CD4-positive, alpha-beta T cell treated with Interleukin-2 at 100 ng/mL for 4 hours (primary cell): Measurements from ENCODE around the gene DDN.
A peak's percentile ranks its signal among the peaks of the same experiment; 100 is the strongest.

Experiments used
- DNase-seq: peaks from one replicate; pipeline ENCODE4 v3.0.0-alpha.2; 2020; ENCODE audit warnings: low spot score

DDN gene

GRCh38 chr12:48999371-49000131 is at the start of gene DDN:
Gene DDN, minus strand, starts transcription at chr12:48999375. Its CDS starts 88 bp downstream, at chr12:48999287.
- DNase-seq: peak; percentile 30

DNA sequence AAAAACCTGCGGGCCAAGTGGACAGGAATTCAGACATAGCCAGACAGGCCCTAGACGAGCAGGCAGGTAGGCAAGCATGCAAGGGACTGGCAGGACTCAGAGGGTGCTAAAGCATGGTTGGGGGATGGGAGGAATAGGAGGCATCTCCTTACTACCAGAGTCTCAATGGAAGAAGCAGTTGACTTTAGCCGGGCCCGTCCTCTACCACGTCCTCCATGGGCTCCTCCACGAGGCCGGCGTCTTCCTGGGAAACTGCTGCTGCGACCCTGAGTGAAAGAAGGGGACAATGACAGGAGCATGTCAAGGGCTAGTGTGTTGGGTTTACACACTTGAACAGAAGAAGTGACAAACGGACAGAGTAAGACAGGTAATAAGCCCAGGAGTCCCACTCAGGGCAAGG is 49.8 kb upstream of the DDN start:
- DNase-seq: no peak

GRCh38 chr12:49046129-49046895 is 47.1 kb upstream of the DDN start:
- DNase-seq: no peak

DNA sequence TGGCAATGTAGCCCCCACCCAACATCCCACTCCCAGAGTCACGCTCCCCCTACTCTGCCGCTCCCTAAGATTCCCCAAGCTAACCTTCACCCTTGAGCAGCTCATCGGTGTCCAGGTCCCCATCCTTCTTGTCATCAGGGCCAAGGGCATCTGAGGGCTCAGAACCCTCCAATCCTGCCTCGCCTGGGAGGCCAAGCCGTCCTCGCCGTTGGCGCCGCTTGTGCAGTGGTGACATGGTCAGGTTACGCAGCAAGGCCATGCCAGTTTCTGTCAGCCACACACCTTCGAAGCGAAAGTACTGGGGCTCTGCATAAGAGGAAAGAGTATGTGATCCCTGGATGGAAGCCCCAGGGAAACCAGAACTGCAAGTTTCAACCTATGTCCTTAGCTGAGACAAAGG is 45.5 kb upstream of the DDN start:
- no peak for DNase-seq

GRCh38 chr12:49043856-49044258 is 44.7 kb upstream of the DDN start:
- peak; percentile 82 for DNase-seq

DNA sequence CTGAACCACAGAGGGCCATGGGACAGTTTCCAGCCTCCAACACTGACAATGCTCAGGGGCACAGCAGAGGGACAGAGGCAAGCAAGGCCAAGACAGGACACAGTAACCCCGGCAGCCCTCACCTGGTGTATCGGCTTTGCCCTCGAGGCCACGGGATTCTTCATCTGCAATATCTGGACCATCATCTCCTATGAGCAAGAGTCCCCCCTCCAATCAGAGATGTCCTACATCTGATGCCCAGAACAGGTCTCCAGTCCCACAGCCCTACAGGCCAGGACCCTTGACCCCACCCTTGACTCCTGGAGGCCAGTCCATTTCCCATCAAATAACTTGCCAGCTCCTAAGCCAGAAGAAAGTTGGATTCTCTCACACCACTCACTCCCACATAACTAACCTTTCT is 44.1 kb upstream of the DDN start:
- no peak for DNase-seq

- DNase-seq: no peak
These were observed 42.8 kb upstream of the DDN start for GRCh38 chr12:49041881-49042484.

GRCh38 chr12:49041036-49041880 is 42.1 kb upstream of the DDN start:
- DNase-seq: no peak

DNA sequence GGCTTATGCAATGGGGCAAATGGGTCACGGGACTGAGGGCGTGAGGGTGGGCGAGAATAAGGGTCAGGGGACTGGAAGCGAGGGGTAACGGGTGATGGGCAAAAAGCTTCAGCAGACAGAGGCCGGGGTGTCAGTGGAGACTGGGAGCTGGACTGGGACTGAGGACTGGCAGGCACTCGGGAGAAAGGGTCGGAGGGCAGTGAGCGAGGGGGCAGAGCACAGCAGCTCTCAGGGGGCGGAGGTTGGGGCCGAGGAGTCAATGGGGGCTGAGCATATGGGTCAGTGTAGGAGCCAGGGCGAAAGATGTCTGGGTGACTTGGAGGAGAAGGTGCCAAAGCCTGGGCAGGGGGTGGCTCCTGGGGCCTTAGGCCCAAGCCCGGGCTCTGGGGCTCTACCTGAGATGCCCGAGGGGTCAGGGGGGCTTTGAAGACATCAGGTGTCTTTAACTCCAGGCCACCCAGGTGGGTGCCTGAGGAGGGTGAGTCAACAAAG is 41.2 kb upstream of the DDN start:
- no peak for DNase-seq

GRCh38 chr12:49039421-49040363 is 40.5 kb upstream of the DDN start:
- DNase-seq: no peak

DNA sequence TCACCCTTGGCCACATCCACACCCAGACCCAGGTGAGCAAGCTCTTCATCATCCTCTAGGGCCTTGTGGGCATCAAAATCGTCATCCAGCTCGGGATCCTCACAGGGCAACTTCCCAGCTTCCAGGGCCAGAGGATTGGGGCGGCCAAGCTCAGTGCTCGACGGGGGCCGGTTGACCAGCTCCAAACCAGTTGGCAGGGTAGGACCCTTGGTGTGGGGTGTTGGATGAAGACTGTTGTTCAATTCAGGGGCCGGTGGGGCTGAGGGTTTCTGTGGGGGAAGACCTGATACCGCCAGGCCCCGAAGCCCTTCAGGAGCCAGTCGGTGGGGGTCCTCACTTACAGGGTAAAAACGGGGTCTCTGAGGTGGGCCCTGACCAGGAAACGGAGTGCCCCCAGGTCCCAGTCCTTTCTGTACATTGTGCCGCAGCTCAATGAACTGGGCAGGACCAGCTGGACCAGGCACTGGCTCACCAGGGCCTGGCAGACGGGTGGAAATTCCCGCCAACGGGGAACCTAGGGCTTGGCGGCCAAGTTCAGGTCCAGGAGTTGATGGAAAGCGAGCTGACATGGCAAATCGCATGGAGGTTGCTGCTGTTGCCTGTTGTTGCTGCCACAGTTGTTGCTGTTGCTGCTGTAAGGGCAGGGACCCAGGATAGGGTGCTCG is 39.2 kb upstream of the DDN start:
- no peak for DNase-seq

DNA sequence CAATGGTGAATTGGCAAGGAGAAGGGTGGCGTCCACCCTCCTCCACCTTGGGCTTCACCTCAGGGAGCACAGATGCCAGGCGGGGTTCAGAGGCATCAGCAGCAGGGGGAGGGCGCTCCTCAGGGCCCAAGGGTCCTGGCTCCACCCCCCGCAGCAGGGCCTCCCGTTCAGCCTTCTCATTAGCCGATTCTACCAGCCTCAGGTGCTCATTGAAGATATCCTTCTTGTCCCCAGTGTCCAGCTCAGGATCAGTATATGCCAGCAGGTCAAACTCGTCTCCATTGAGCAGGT is 38.7 kb upstream of the DDN start:
- DNase-seq: no peak

GRCh38 chr12:49037111-49037946 is 38.2 kb upstream of the DDN start:
- no peak for DNase-seq

- no peak for DNase-seq
These were observed 36.9 kb upstream of the DDN start for GRCh38 chr12:49036029-49036428.

GRCh38 chr12:49034286-49034622 is 35.1 kb upstream of the DDN start:
- no peak for DNase-seq

GRCh38 chr12:49033611-49034285 is 34.6 kb upstream of the DDN start:
- DNase-seq: no peak

DNA sequence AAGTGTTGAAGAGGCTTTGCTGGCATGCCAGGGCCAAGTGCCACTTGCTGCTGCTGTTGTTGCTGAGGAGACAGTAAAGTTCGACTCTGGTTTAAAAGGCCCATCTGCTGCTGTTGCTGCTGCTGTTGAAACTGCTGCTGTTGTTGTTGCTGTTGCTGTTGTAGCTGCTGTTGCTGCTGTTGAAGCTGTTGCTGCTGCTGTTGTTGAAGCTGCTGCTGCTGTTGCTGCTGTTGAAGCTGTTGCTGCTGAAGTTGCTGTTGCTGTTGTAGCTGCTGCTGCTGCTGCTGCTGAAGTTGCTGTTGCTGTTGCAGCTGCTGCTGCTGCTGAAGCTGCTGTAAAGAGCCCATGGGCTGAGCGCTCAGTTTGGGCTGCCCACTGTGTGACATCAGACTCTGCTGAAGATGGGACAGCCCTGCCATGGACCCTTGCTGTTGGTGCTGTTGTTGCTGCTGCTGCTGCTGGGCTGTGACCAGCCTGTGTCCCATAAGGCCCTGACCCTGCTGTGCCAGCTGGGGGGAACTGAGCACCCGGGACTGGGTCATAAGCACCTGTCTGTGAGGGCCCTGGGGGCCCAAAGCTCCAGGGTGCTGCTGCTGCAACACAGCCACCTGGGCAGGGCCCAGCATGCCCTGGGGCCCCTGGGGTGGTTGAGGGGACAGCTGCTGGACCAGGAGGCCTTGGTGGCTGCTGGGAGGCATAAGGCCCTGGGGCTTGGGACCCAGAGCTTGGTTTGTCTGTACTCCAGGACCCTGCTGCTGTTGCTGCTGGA is 33.7 kb upstream of the DDN start:
- DNase-seq: no peak

GRCh38 chr12:49032276-49032675 is 33.1 kb upstream of the DDN start:
- DNase-seq: no peak
